Daoy (cell line): ENCODE measurements around the gene CTXND1. TPM values are rescaled to one million over a fixed set of nuclear protein-coding genes. Genes with fewer than 3 reads are reported as not detected.

Source experiments
- DNase-seq: peaks from one replicate; pipeline ENCODE4 v3.0.0-alpha.2; 2015; ENCODE audit warnings: low read depth
- total RNA-seq: library from RNA; depleted of rRNA; stranded (reverse); fragments of >200 nt; shearing (Covaris generic); gene quantifications from 2 replicates; pipeline ENCODE4 v1.2.3, GENCODE V29; 2014

Gene CTXND1
- total RNA-seq, 1 experiment from 2014 or later: not detected

DNA sequence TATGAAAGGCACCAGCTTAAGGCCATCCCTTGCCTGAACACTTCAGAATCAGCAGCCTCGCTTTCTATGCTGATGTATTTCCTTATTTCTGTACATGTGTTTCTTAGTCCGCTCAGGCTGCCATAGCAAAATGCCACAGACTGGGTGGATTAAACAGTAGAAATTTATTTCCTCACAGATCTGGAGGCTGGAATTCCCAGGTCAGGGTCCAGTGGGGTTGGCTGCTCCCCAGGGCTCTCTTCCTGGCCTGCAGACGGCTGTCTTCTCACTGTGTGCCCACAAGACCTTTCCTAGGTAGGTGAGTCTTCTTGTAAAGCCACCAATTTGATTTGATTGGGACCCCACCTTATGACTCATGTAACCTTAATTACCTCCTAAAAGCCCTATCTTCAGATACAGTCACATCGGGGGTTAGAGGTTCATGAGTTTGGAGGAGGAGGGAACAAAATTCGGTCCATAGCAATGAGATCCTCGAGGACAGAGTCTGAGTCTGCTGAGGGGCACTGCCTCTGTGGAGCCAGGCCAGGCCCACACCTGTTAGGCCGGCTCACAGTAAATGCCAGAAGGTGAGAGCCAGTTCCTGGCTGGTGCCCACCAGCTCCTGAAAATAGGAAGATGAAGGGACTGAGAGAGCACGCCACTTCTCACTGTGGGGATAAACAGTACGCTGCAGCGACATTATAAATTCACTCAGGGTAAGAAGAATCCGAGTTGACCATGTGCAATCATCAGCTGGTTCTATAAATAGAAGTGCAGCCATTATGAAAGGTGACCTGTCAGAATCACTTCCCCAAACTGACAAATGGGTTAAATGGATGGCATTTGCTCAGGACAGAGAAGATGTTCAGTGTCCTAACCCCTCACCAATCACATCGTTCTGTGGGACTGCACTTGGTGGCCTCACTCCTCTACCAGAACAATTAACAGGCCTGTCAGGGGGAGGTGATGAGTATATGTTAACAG lies 41.1 kb downstream of the CTXND1 start:
- DNase-seq: no peak

DNA sequence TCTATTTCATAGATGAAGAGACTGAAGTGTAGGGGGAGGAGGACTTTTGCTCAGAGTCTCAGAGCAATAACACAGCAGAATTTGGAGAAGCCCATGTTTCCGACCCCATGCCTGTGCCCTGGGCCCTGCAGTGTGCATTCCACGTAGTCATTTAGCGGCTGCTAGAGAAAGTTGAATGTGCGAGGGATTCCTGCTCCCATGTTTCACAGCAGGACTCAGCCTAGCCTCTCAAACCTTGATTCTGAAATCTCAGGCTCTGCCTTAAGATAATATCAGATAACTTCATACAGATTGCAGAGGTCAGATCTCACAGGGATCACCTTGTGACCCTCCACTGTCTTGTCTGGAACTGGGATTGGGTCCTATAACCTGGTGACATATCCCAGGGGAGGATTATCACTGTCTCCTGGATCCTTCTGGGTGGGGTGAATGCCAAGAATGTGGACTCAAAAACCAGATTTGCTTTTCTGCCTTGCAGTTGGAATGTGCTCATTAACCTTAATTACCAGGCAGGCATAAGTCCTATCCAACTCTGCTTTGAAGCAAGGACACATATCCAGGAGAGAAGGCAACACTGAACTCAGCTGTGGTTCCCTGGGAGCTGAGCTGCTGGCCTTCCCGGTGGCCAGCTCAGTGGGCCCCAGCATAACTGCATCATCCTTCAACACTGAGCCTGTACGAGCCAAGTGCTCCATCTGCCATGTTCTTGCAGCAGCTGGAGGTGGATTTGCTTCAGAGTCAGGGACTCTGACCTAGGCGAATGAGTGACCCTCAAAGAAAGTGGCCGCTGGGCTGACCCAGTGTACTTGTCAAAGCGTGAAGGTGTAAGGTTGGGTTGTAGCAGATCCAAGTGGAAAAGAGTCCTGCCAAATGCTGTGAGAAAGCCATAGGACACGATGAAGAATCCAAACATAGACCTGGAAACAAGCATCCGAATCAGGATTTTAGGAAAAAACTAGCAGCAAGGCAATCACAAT lies 43.0 kb downstream of the CTXND1 start:
- no peak for DNase-seq

DNA sequence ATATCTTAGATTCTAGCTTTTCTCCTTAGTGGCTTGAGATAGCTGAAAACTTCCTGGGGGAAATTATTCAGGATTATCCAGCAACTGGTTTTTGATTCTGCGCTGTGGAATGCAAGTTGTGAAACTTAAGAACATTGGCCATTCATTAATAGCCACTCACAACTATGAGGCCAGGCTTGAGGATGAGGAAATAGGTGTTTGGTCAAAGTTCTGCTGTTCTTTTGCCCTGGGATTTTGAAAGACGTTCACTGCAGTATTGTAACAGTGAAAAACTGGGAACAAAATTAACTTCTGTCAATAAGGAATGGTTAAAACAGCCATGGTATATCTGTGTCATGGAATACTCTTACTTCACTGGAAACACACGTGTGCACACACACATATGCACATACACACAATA lies 44.1 kb downstream of the CTXND1 start:
- DNase-seq: no peak

- DNase-seq: no peak
Measured at GRCh38 chr15:80204231-80204630, 47.8 kb downstream of the CTXND1 start.

GRCh38 chr15:80203361-80203885 lies 48.6 kb downstream of the CTXND1 start:
- DNase-seq: no peak

GRCh38 chr15:80202641-80203360 lies 49.2 kb downstream of the CTXND1 start:
- no peak for DNase-seq

- DNase-seq: no peak
Measured at GRCh38 chr15:80202016-80202315, 50.0 kb downstream of the CTXND1 start.

- DNase-seq: no peak
Measured at GRCh38 chr15:80201256-80202015, 50.6 kb downstream of the CTXND1 start.

DNA sequence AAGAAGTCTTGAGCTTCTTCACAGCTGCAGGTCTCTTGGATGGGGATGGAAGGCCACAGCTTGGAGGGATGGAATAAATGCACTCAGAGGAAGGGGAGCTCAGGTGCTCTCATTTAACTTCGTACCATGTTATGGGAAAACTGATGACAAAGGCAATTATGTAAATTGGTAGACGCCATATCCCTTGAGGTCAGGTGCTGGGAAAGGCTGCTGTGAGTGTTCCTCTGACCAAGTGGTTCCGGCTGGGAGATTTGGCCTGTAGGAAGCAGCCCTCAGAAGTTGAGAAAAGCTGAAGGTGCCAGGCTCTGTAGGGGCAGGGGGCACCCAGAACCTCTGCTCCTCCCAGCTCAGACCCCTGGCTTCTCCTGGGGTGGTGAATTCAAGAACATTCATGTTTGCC lies 52.1 kb downstream of the CTXND1 start:
- DNase-seq: no peak

GRCh38 chr15:80199366-80199765 lies 52.6 kb downstream of the CTXND1 start:
- no peak for DNase-seq

- DNase-seq: no peak
Measured at GRCh38 chr15:80194914-80195313, 57.1 kb downstream of the CTXND1 start.

DNA sequence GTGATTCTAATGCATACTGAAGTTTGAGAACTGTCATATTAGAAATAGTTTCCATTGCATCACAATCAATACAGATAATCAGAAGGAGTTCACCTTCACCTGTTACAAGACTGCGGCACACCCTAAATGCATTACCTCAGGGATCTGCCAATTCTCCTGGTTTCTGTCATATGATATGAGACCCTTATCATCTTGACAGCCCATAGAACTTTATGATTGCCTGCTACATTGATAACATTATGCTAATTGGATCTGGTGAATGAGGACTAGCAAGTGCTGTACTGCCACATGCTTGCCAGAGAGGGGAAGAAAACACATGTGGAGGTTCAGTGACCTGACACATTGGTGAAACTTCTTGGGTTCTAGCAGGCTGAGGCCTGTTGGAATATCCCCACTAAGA lies 57.8 kb downstream of the CTXND1 start:
- no peak for DNase-seq

GRCh38 chr15:80191897-80192595 lies 60.0 kb downstream of the CTXND1 start:
- no peak for DNase-seq

- DNase-seq: no peak
Measured at GRCh38 chr15:80191198-80191597, 60.8 kb downstream of the CTXND1 start.

DNA sequence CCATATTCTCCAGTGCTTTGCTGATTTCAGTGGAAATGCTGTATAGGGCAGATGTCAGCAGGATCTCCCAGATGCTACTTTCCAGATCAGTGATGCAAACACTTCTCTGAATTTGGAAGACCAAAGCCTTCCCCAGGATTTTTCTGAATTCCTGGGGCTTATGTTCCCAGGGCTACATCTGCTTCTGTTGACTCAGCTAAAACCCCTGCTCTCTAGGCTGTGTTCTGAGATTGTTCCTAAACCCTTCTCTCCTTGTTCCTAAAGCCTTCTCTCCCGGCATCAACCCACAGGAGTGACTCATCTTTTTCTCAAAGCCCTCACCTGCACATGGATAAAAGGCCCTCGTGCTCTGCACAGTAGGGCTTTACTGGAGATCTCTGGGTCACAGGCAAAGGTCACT lies 63.8 kb downstream of the CTXND1 start:
- DNase-seq: no peak

- DNase-seq: no peak
Measured at GRCh38 chr15:80186597-80186996, 65.4 kb downstream of the CTXND1 start.

DNA sequence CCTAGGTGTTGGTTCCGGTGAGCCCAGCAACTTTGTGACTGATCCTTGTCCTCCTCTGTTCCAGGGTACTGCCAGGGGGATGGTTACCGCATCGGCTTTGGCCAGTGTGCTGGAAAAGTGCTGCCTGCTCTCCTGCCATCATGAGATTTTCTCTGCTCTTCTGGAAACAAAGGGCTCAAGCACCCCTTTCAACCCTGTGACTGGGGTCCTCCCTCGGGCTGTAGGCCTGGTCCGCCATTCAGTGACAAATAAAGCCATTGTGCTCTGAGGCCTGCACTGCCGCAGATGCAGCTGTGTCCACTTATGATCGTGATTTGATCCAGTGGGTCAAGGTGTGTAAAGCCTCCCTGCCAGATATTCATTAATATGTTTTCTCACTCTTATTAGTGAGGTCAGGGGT lies 65.9 kb downstream of the CTXND1 start:
- no peak for DNase-seq

- no peak for DNase-seq
Measured at GRCh38 chr15:80185152-80185551, 66.9 kb downstream of the CTXND1 start.

GRCh38 chr15:80184554-80184953 lies 67.5 kb downstream of the CTXND1 start:
- DNase-seq: no peak

- no peak for DNase-seq
Measured at GRCh38 chr15:80183886-80184285, 68.1 kb downstream of the CTXND1 start.
